Naive thymus-derived CD8-positive, alpha-beta T cell (primary cell): ENCODE results near the gene HNRNPA0. TPM values are rescaled to one million over a fixed set of nuclear protein-coding genes. Genes with fewer than 3 reads are reported as not detected.
A peak's percentile ranks its signal among the peaks of the same experiment; 100 is the strongest.
"Not testable (repeated sequence)": the region's sequence is repeated elsewhere in the genome, so short reads cannot be mapped to it uniquely, and the experiment has no call there.

ENCODE experiments used
- ATAC-seq, 2 donors: fragments of 150-1000 bp; cut with Tn5 transposase in 1 of 2; sonication (Bioruptor Pico), chemical (Tn5 transposase) in 1 of 2; 1 replicate in 1 of 2; 2 replicates in 1 of 2; pipeline ENCODE4 v1.10.0; 2021; ENCODE audit warnings: mild to moderate bottlenecking in 2 of 2, moderate library complexity in 2 of 2
- POLR2A ChIA-PET: fragments of 350-600 bp; sonication (Branson Sonifier 250); formaldehyde crosslinking; loops from one replicate; lab custom pipeline; 2021; ENCODE audit warnings: antibody characterized with exemption; lab: Charles Lee
- DNase-seq, 10 donors: peaks; one replicate each; pipeline versions ENCODE4 v3.0.0 to v3.0.0-alpha.2; 2020 to 2022
- H3K27ac Mint-ChIP-seq, 10 donors: one replicate each; pipeline ENCODE4 v1.8.0; 2020 to 2022; ENCODE audit warnings: mild to moderate bottlenecking in 10 of 10, mixed read lengths in 10 of 10, moderate library complexity in 4 of 10, inconsistent platforms in 1 of 10
- H3K27me3 Mint-ChIP-seq, 5 donors: one replicate each; pipeline ENCODE4 v1.8.0; 2021 to 2022; ENCODE audit warnings: mixed read lengths in 5 of 5
- H3K36me3 Mint-ChIP-seq, 3 donors: one replicate each; pipeline ENCODE4 v1.8.0; 2020 to 2022; ENCODE audit warnings: mixed read lengths in 3 of 3, mild to moderate bottlenecking in 2 of 3, inconsistent platforms in 1 of 3
- H3K4me1 Mint-ChIP-seq, 4 donors: one replicate each; pipeline ENCODE4 v1.8.0; 2021 to 2022; ENCODE audit warnings: mixed read lengths in 4 of 4
- H3K4me3 Mint-ChIP-seq, 10 donors: one replicate each; pipeline ENCODE4 v1.8.0; 2020 to 2022; ENCODE audit warnings: mild to moderate bottlenecking in 10 of 10, mixed read lengths in 10 of 10, moderate library complexity in 6 of 10, inconsistent platforms in 1 of 10
- H3K9me3 Mint-ChIP-seq, 9 donors: one replicate each; pipeline ENCODE4 v1.8.0; 2020 to 2022; ENCODE audit warnings: mixed read lengths in 9 of 9, mild to moderate bottlenecking in 3 of 9, inconsistent platforms in 1 of 9, moderate library complexity in 1 of 9
- polyA plus RNA-seq, 3 donors: library from polyadenylated mRNA; unstranded; fragments of 300-500 nt; fragmentation: Illumina TruSeq; gene quantifications; one replicate each; pipeline ENCODE4 v1.2.3, GENCODE V29; 2021
- total RNA-seq, 8 experiments: library from RNA in 2 of 8; stranded (reverse) in 2 of 8; gene quantifications; one replicate each; pipeline ENCODE4 v1.2.3 and lab custom pipeline; 2021 to 2026

The HNRNPA0 gene
- total and polyA plus RNA-seq, 5 experiments from 2014 or later, result 16.1 to 34.6 (median 17.9) TPM

- H3K36me3 Mint-ChIP-seq, result peaks cover 0 to 3% (median 0%) of the 10 kb centered on the region in 3 donors
- no peak for ATAC-seq
- DNase-seq, result peak in 3 of 10 donors; percentile 7 to 29 (median 20)
- no peak overlapping the region for H3K27ac Mint-ChIP-seq
- H3K9me3 Mint-ChIP-seq, result peaks cover 0 to under 1% (median 0%) of the 10 kb centered on the region in 9 donors
- H3K4me3 Mint-ChIP-seq, result no peak overlapping the region
- POLR2A ChIA-PET, result interaction anchor here (0.6 to 1.5 kb wide), 3 partner anchors 24 to 673 kb away, joined by 3 to 7 read pairs (median 3); partner anchors contain the start of gene HNRNPA0
- peaks cover 0 to under 1% (median 0%) of the 10 kb centered on the region in 5 donors for H3K27me3 Mint-ChIP-seq
- H3K4me1 Mint-ChIP-seq, result peaks cover 0 to 2% (median 0%) of the 10 kb centered on the region in 4 donors
Observed at GRCh38 chr5:137778772-137779564, 24.8 kb upstream of the HNRNPA0 start.

- H3K4me1 Mint-ChIP-seq, POLR2A ChIA-PET, H3K4me3 Mint-ChIP-seq, ATAC-seq, H3K27me3 Mint-ChIP-seq, DNase-seq, H3K27ac Mint-ChIP-seq: not testable (repeated sequence)
- Mint-ChIP-seq H3K9me3 (peaks cover 8 to 39% (median 28%) of the 10 kb centered on the region in 9 donors), H3K36me3 (peaks cover 20 to 43% (median 22%) of the 10 kb centered on the region in 3 donors)
Observed at GRCh38 chr5:137767937-137768336, 13.8 kb upstream of the HNRNPA0 start.

DNA sequence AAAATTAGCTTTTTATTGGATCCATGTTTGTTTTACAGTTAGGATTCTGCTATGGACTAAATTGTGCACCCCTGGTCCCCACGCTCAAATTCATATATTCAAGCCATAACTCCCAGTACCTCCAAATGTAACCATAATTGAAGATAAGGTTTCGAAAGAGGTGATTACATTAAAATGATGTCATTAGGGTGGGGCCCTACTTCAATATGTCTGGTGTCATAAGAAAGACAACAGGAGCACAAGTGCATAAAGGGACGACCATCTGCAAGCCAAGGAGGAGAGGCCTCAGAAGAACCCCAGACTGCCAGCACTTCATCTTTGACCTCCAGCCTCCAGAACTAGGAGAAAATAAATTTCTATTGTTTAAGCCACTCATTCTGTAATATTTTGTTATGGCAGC is 7.4 kb upstream of the HNRNPA0 start:
- no peak overlapping the region for H3K4me3 Mint-ChIP-seq
- peaks cover 0 to 10% (median 0%) of the 10 kb centered on the region in 9 donors for H3K9me3 Mint-ChIP-seq
- H3K27me3 Mint-ChIP-seq, result no peaks in the 10 kb centered on the region
- ATAC-seq (no peak), DNase-seq (no peak)
- H3K36me3 Mint-ChIP-seq, result peaks cover 0 to 7% (median 6%) of the 10 kb centered on the region in 3 donors
- H3K4me1 Mint-ChIP-seq, result no peaks in the 10 kb centered on the region
- POLR2A ChIA-PET, result interaction anchor here (0.5 kb wide), 1 partner anchor 365 kb away, joined by 4 read pairs; no protein-coding TSS in a partner anchor
- no peak overlapping the region for H3K27ac Mint-ChIP-seq

GRCh38 chr5:137760719-137761516 is 6.8 kb upstream of the HNRNPA0 start:
- Mint-ChIP-seq H3K27ac (no peak overlapping the region), H3K9me3 (peaks cover 0 to 5% (median 0%) of the 10 kb centered on the region in 9 donors), H3K27me3 (no peaks in the 10 kb centered on the region), H3K4me1 (no peaks in the 10 kb centered on the region), H3K36me3 (peaks cover 0 to 5% (median 2%) of the 10 kb centered on the region in 3 donors), H3K4me3 (no peak overlapping the region)
- DNase-seq, result no peak
- ATAC-seq, result no peak
- POLR2A ChIA-PET, result interaction anchor here (0.5 kb wide), 1 partner anchor 366 kb away, joined by 4 read pairs; no protein-coding TSS in a partner anchor

GRCh38 chr5:137760294-137760693 is 6.1 kb upstream of the HNRNPA0 start:
- peaks cover 0 to under 1% (median 0%) of the 10 kb centered on the region in 9 donors for H3K9me3 Mint-ChIP-seq
- peaks cover 0 to under 1% (median 0%) of the 10 kb centered on the region in 3 donors for H3K36me3 Mint-ChIP-seq
- DNase-seq, result no peak
- H3K4me1 Mint-ChIP-seq, result peaks cover 0 to 4% (median 0%) of the 10 kb centered on the region in 4 donors
- no peak for ATAC-seq
- no peaks in the 10 kb centered on the region for H3K27me3 Mint-ChIP-seq
- no peak overlapping the region for H3K4me3 Mint-ChIP-seq
- POLR2A ChIA-PET, result interaction anchor here (0.5 kb wide), 1 partner anchor 137 kb away, joined by 5 read pairs; no protein-coding TSS in a partner anchor
- peak overlapping the region in 1 of 10 donors; percentile 7 for H3K27ac Mint-ChIP-seq

GRCh38 chr5:137758715-137759306 is 4.6 kb upstream of the HNRNPA0 start:
- no peaks in the 10 kb centered on the region for H3K27me3 Mint-ChIP-seq
- no peak overlapping the region for H3K27ac Mint-ChIP-seq
- no peak for ATAC-seq
- H3K9me3 Mint-ChIP-seq, result no peaks in the 10 kb centered on the region
- POLR2A ChIA-PET, result no interaction called here
- no peak overlapping the region for H3K4me3 Mint-ChIP-seq
- H3K36me3 Mint-ChIP-seq, result no peaks in the 10 kb centered on the region
- peaks cover 0 to 9% (median 4%) of the 10 kb centered on the region in 4 donors for H3K4me1 Mint-ChIP-seq
- no peak for DNase-seq

DNA sequence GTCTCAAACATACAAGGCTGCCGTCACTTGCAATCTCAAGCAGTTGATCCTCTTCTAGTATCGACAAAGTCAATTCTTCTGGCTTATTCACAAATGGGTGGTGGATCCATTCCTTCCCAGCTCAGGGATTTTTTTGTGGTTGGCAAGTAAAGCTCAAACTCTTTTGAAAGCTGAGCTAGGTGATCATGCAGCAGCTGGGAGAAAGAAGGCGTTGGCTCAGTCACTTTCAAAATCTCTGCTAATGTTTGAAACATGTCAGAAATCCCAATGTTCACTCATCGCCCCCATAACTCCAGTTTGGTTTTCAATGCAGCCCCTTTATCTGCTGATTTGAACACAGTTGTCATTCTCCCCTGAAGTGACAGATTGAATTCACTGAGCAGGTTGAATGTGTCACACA is 4.0 kb upstream of the HNRNPA0 start:
- peaks cover 0 to 9% (median 4%) of the 10 kb centered on the region in 4 donors for H3K4me1 Mint-ChIP-seq
- POLR2A ChIA-PET, result no interaction called here
- no peak for DNase-seq
- H3K27me3 Mint-ChIP-seq, result no peaks in the 10 kb centered on the region
- ATAC-seq, result no peak
- no peak overlapping the region for H3K27ac Mint-ChIP-seq
- no peaks in the 10 kb centered on the region for H3K9me3 Mint-ChIP-seq
- H3K4me3 Mint-ChIP-seq, result peak overlapping the region in 1 of 10 donors; percentile 7
- peaks cover 0 to 4% (median 0%) of the 10 kb centered on the region in 3 donors for H3K36me3 Mint-ChIP-seq

- POLR2A ChIA-PET, result no interaction called here
- ATAC-seq (no peak), DNase-seq (no peak)
- peaks cover 0 to 11% (median 5%) of the 10 kb centered on the region in 4 donors for H3K4me1 Mint-ChIP-seq
- no peak overlapping the region for H3K27ac Mint-ChIP-seq
- H3K4me3 Mint-ChIP-seq, result peak overlapping the region in 1 of 10 donors; percentile 7
- peaks cover 0 to 4% (median 0%) of the 10 kb centered on the region in 3 donors for H3K36me3 Mint-ChIP-seq
- no peaks in the 10 kb centered on the region for H3K27me3 Mint-ChIP-seq
- H3K9me3 Mint-ChIP-seq, result no peaks in the 10 kb centered on the region
Observed at GRCh38 chr5:137757634-137758033, 3.5 kb upstream of the HNRNPA0 start.

DNA sequence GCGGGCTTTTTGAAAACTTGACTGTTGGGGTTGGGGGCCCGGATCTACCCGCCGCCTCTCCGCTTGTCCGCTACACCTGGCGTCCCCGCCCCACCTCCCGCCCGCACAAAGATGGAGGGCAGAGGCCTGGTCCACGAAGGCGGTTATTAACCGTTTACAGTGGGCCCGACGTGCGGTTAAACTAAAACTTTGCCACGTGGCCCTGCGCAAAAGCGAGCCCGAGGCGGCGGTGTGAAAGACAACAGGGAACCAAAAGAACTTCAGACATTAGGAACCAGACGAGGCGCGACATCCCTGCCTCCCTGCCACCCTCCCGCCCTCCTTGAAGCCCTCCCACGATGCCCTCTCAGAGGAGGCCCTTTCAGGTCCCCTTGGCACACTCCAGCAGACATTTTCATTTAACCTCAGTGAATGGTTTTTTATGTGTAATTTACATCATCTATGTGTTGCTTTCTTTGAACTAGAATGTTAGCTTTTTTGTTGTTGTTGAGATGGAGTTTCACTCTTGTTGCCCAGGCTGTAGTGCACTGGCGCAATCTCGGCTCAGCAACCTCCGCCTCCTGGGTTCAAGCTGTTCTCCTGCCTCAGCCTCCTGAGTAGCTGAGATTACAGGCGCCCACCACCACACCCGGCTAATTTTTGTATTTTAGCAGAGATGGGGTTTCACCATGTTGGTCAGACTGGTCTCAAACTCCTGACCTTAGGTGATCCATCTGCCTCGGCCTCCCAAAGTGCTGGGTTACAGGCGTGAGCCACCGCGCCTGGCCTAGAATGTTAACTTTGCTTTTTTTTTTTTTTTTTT is 999 bp upstream of the HNRNPA0 start:
- Mint-ChIP-seq H3K36me3 (peaks cover 0 to 24% (median 0%) of the 10 kb centered on the region in 3 donors), H3K9me3 (no peaks in the 10 kb centered on the region), H3K27ac (peak overlapping the region; percentile 100), H3K4me1 (peaks cover 16 to 31% (median 26%) of the 10 kb centered on the region in 4 donors), H3K27me3 (no peaks in the 10 kb centered on the region), H3K4me3 (peak overlapping the region; percentile 96 to 100 (median 99))
- POLR2A ChIA-PET, result interaction anchor here (0.6 to 5.1 kb wide), 12 partner anchors 13 to 318 kb away, joined by 3 to 88 read pairs (median 4); partner anchors contain the start of gene KLHL3
- ATAC-seq (peak; percentile 26 to 39), DNase-seq (no peak)

GRCh38 chr5:137753691-137754187 is 424 bp downstream of the HNRNPA0 start:
- H3K4me3 Mint-ChIP-seq, result peak overlapping the region; percentile 96 to 100 (median 99)
- peaks cover 0 to 27% (median 0%) of the 10 kb centered on the region in 3 donors for H3K36me3 Mint-ChIP-seq
- peak in 2 of 10 donors; percentile 6 to 25 for DNase-seq
- H3K27me3 Mint-ChIP-seq, result no peaks in the 10 kb centered on the region
- H3K9me3 Mint-ChIP-seq, result no peaks in the 10 kb centered on the region
- ATAC-seq, result peak; percentile 11 to 29
- POLR2A ChIA-PET, result interaction anchor here (0.5 to 5.1 kb wide), 20 partner anchors 11 to 1782 kb away, joined by 3 to 88 read pairs (median 6); partner anchors contain the start of genes FAM13B, FAM53C, HSPA9 and KLHL3
- peak overlapping the region; percentile 100 for H3K27ac Mint-ChIP-seq
- peaks cover 16 to 45% (median 29%) of the 10 kb centered on the region in 4 donors for H3K4me1 Mint-ChIP-seq
